GM21619 (cell line): ENCODE measurements around the gene SLC33A1.
"Not testable (repeated sequence)": the region's sequence is repeated elsewhere in the genome, so short reads cannot be mapped to it uniquely, and the experiment has no call there.

Source experiments
- ATAC-seq: cut with Tn5 transposase; IDR thresholded peaks from one replicate; pipeline ENCODE4 v1.9.1; 2021; ENCODE audit not compliant: unreplicated experiment

Gene SLC33A1

GRCh38 chr3:155854141-155854940 is at the start of gene SLC33A1:
Gene SLC33A1 (minus strand): TSS chr3:155854427. CDS start chr3:155853997, 430 bp downstream.
- ATAC-seq: peak; percentile 92

DNA sequence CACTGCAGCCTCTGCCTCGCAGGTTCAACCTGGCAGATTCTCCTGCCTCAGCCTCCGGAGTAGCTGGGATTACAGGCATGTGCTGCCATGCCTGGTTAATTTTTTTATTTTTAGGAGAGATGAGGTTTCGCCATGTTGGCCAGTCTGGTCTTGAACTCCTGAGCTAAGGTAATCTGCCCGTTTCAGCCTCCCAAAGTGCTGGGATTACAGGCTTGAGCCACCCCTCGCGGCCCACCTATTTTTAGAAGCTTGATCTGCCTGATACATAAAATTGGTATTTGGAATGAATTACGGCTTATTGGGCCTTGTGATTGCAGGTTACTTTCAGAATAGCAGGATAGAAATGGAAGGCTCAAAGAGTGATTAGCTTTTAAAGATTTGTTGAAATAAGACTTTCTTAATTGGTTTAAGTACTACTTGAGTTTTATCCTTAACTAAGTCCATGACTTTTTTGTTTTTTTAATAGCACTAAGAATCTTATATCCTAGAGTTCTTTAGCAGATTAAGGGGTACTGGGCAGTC is 41.2 kb upstream of the SLC33A1 start:
- no peak for ATAC-seq

- no peak for ATAC-seq
These were observed 37.1 kb upstream of the SLC33A1 start for GRCh38 chr3:155891321-155891720.

- peak; percentile 66 for ATAC-seq
These were observed 36.5 kb upstream of the SLC33A1 start for GRCh38 chr3:155890671-155891190.

DNA sequence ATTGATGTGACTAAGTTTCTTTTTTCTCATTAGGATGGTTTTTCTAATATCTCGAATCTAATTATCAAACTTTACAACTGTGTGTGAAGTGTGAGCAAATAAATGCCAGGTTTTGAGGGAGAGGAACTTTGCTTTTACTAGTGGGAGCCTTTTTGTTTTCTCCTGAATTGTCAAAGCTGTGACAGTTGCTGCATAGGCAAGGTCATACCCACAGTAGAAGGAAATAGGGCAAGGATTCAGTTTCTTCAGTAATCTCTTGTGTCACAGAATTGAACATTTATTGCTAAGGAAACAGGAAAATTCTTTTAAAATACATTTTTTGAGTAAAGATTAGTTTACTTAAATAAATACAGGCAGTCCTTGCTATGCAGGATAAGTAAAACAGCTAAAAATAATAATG is 35.7 kb upstream of the SLC33A1 start:
- no peak for ATAC-seq

DNA sequence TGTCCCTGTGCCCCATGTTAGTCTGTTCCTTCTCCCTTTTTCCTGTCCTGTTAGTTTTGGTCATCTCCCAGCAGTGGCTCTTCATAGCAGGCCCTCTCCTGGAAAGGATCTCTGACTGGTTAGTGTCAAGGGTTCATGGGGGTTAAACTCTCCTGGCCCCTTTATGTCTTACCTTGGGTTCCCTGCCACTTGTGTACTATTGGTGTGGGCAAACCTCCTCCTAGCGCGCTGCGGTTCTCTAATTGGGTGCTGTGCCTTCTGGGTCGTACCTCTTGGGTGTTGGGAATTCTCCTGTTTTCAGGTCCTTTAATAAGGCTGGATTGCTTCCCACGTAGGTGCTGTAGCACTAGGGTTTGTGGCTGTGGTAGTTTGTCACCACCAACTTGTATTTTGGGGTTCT is 35.0 kb upstream of the SLC33A1 start:
- ATAC-seq: no peak

DNA sequence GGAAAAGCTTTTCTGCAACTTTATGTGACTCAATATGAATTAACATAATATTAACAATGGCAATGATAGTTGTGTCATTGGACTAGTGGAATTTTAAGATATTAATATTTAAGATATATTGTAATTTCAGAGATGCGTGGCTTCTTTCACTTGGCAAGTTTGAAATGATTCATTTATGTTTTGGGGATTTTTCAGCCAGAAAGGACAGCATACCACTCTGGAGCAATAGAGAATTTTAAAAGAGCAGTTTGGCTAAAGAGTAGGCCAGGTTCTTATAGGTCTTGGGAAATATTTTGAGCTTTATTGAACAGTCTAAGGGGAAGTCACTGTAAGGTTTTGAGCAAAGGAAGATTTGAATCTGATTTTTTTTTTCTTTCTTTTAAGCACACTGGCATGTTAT is 32.7 kb upstream of the SLC33A1 start:
- no peak for ATAC-seq

DNA sequence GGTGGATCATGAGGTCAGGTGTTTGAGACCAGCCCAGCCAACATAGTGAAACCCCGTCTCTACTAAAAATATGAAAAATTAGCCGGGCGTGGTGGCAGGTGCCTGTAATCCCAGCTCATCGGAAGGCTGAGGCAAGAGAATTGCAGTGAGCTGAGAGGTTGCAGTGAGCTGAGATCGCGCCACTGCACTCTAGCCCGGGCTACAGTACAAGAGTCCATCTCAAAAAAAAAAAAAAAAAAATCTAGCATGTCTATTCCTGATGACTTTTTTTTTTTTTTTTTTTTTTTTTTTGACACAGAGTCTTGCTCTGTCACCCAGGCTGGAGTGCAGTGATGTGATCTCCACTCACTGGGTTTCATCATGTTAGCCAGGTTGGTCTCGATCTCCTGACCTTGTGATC is 32.1 kb upstream of the SLC33A1 start:
- ATAC-seq: not testable (repeated sequence)

DNA sequence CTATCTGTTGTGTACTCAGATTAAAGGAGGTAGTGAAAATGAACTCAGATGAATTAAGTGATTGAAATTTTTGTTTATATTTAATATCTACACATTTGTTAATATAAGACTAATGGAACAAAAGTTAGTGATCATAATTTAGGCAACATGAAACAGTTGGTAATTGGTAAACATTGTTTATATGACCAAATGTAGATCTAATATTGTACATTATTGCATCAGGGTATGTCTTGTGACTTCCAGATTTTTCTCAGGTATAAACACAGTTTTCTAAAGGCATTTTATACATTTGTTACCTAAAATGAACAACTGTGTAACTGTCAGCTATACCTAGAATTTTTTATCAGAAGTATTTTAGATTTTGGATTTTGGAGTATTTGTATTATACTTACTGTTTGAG is 31.1 kb upstream of the SLC33A1 start:
- ATAC-seq: no peak

DNA sequence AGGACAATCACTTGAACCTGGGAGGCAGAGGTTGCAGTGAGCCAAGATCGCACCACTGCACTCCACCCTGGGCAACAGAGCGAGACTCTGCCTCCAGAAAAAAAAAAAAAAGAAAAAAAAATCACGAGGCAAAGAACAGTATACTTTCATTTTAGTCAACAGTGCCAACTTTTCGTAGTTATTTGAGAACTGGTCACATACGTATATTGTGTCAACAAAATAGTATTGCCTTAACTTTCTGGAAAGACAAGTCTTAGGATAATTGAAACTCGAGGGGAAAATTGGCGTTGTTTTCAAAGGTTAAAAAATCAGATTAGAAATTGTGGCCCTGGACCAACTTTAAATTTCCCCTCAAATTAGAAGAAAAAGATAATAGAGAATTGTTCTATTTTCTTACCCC is 30.1 kb upstream of the SLC33A1 start:
- no peak for ATAC-seq

- ATAC-seq: peak; percentile 44
These were observed 26.1 kb upstream of the SLC33A1 start for GRCh38 chr3:155880286-155880685.

DNA sequence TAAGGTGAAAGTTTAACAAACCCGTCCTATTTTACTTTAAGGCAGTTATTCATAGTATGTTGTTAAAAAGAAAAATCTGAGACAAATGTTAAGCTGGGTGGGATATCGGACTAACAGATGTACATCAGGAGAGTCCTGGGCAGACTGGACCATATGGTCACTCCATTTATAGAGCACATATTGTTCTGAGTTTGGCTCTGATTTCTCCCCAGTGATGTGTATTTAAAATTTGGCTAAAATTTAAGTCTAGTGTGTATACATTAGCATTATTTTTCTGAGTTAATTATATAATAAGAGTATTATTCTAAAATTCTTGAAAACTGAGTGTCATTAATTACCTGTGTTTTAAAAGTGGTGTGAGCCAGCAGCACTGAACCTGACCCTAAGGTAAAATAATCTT is 22.3 kb upstream of the SLC33A1 start:
- ATAC-seq: no peak

DNA sequence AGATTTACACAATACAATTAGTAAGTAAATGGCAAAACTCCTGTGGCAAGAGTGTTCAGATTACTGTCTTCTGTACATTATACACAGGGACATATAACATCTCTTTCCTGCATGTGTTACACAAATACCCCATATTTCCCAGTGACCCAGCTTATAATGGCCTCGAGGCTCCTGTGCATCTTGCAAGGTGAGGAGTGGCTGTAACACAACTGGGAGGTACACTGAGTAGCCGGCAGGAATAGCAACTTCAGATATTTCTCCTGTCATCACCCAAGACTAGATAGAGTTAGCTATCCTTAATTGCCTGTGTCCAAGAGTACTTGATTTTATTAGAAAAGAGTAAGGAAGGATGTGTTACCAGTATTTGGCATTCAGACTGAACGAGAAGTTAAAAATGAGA is 21.8 kb upstream of the SLC33A1 start:
- no peak for ATAC-seq

DNA sequence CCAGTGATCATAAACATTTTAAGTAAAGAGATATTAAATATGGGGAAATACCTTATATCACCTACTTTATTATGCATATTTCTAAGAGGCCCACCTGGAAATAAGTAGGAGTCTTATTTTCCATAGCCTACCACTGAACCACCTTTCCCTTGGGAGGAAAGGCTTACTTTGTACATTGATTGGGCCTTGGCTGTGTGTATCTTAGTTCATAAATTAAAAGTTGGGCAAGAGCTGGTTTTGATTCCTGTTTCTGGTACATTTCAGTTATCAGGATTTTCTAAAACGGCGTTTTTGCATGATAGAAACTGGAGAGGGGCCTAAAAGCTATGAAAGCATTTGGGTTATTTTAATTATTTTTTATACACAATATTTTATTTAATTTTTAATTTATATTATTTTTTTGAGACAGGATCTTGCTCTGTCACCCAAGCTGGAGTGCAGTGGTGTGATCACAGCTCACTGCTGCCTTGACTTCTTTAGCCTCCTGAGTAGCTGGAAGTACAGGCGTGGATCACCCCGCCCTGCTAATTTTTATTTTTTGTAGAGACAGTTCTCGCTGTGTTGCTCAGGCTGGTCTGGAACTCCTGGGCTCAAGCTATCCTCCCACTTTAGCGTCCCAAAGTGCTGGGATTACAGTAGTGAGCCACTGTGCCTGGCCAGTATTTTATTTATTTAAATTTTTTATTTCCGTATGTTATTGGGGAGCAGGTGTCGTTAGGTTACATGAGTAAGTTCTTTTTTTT is 18.8 kb upstream of the SLC33A1 start:
- no peak for ATAC-seq

- peak; percentile 7 for ATAC-seq
These were observed 17.5 kb upstream of the SLC33A1 start for GRCh38 chr3:155871746-155872158.

DNA sequence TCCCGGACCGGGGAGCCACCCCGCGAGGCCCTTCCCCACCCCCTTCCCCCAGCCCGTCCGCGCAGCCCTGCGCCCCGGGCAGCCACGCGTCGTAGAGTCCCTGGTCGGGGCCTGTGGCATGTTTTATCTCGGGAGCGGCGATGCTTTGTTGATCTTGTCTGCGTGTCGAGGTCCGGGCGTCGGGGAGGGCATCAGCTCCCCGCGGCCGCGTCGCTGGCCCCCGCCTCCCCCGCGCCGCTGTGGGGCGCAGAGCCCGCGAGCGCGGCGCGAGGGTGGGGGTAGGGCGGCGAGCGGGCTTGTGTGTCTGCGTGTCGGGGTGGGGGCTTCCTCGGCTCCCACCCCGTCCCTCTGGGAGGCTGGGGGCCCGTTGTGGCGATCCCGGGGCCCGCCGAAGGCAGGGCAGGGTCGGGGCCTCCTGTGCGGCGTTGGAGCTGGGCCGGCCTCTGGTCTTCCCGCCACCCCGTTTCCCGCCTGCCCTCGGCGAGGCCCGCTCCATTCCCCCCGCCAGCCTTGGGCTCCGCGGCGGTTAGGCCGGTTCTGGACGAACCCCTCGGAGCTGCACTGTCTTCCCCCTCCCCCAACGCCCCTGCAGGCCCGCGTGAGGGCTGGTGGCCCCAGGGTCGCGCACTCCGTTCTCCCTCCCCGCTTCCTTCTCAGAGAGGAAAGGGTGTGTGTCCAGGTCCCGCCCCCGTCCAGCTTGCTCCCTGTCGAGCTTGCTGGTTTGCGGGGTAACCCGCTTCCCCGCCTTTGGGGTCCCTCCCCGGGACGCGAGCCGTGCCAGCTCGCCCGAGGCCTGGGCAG is 16.9 kb upstream of the SLC33A1 start:
- peak; percentile 24 for ATAC-seq

- peak; percentile 86 for ATAC-seq
These were observed 16.1 kb upstream of the SLC33A1 start, which contains the start of gene GMPS for GRCh38 chr3:155870133-155870944. Gene GMPS (plus strand): TSS chr3:155870650. CDS start chr3:155870871, 221 bp downstream.

GRCh38 chr3:155869691-155870090 is 15.5 kb upstream of the SLC33A1 start:
- ATAC-seq: no peak

- ATAC-seq: no peak
These were observed 9.0 kb upstream of the SLC33A1 start for GRCh38 chr3:155863072-155863784.
